HG02943 (cell line): ENCODE results near the gene DHX15.
A peak's percentile ranks its signal among the peaks of the same experiment; 100 is the strongest.

Experiments
- ATAC-seq: cut with Tn5 transposase; IDR thresholded peaks from one replicate; pipeline ENCODE4 v1.9.1; 2021; ENCODE audit warnings: mild to moderate bottlenecking, low read depth, moderate library complexity; ENCODE audit not compliant: unreplicated experiment

DHX15 gene

GRCh38 chr4:24583451-24584210 lies 723 bp downstream of the DHX15 start:
- peak; percentile 32 for ATAC-seq

- no peak for ATAC-seq
Observed at GRCh38 chr4:24582235-24582832, 2.0 kb downstream of the DHX15 start.

GRCh38 chr4:24578364-24578763 lies 6.0 kb downstream of the DHX15 start:
- no peak for ATAC-seq

GRCh38 chr4:24576276-24576675 lies 8.1 kb downstream of the DHX15 start:
- no peak for ATAC-seq

GRCh38 chr4:24574236-24574635 lies 10.1 kb downstream of the DHX15 start:
- no peak for ATAC-seq

- ATAC-seq = no peak
Observed at GRCh38 chr4:24573582-24573981, 10.8 kb downstream of the DHX15 start.

- no peak for ATAC-seq
Observed at GRCh38 chr4:24570574-24571236, 13.6 kb downstream of the DHX15 start.

- no peak for ATAC-seq
Observed at GRCh38 chr4:24570172-24570571, 14.2 kb downstream of the DHX15 start.

GRCh38 chr4:24569662-24570061 lies 14.7 kb downstream of the DHX15 start:
- ATAC-seq = no peak

- ATAC-seq = no peak
Observed at GRCh38 chr4:24568425-24568824, 15.9 kb downstream of the DHX15 start.

GRCh38 chr4:24565054-24565453 lies 19.3 kb downstream of the DHX15 start:
- ATAC-seq = no peak

- ATAC-seq = no peak
Observed at GRCh38 chr4:24564488-24564887, 19.9 kb downstream of the DHX15 start.

GRCh38 chr4:24561438-24562139 lies 22.8 kb downstream of the DHX15 start:
- ATAC-seq = no peak

- no peak for ATAC-seq
Observed at GRCh38 chr4:24560868-24561368, 23.4 kb downstream of the DHX15 start.

- ATAC-seq = no peak
Observed at GRCh38 chr4:24559889-24560288, 24.5 kb downstream of the DHX15 start.

- ATAC-seq = no peak
Observed at GRCh38 chr4:24559032-24559821, 25.1 kb downstream of the DHX15 start.

- ATAC-seq = no peak
Observed at GRCh38 chr4:24557026-24558025, 27.0 kb downstream of the DHX15 start.

- ATAC-seq = no peak
Observed at GRCh38 chr4:24551492-24552289, 32.7 kb downstream of the DHX15 start.
